Measurements from ENCODE around the gene PRAMEF15. TPM values are rescaled to one million over a fixed set of nuclear protein-coding genes. Genes with fewer than 3 reads are reported as not detected.
"Not testable (repeated sequence)": the region's sequence is repeated elsewhere in the genome, so short reads cannot be mapped to it uniquely, and the experiment has no call there.

The PRAMEF15 gene
- total RNA-seq, 4 donors from 2014 or later, result not detected

- intact Hi-C loops (cut with DNase I); H3K27me3 ChIP-seq; H3K27ac ChIP-seq; H3K9me3 ChIP-seq; H3K36me3 ChIP-seq; H3K4me3 ChIP-seq (replicated peaks in 1 of 3); H3K4me1 ChIP-seq: not testable (repeated sequence)
- peak in 5 of 6 experiments; percentile 25 to 63 (median 59) for TF ChIP-seq CTCF (IDR thresholded peaks at IDR 0.05)
- WGBS, 2 donors, result 1 to 3% methylated on average over 5 of the region's 5 CpGs
- DNase-seq, result peak; percentile 9 to 14
Measured at GRCh38 chr1:13356774-13357173, 41.4 kb downstream of the PRAMEF15 start.

- DNase-seq; H3K27ac ChIP-seq; H3K9me3 ChIP-seq; H3K36me3 ChIP-seq; H3K4me3 ChIP-seq (replicated peaks in 1 of 3); H3K27me3 ChIP-seq; intact Hi-C loops (cut with DNase I); H3K4me1 ChIP-seq: not testable (repeated sequence)
- WGBS, 2 donors, result 100% methylated on average over 1 of the region's 7 CpGs
Measured at GRCh38 chr1:13362364-13362763, 47.0 kb downstream of the PRAMEF15 start.

- intact Hi-C loops (cut with DNase I); H3K27me3 ChIP-seq; H3K27ac ChIP-seq; H3K4me3 ChIP-seq (replicated peaks in 1 of 3); H3K4me1 ChIP-seq; H3K9me3 ChIP-seq; DNase-seq; H3K36me3 ChIP-seq: not testable (repeated sequence)
- 48 to 56% methylated on average over 2 to 3 of the region's 4 CpGs for WGBS, 2 donors
Measured at GRCh38 chr1:13364928-13365327, 49.5 kb downstream of the PRAMEF15 start.

- H3K27me3 ChIP-seq; DNase-seq; H3K36me3 ChIP-seq; H3K27ac ChIP-seq; H3K4me3 ChIP-seq (replicated peaks in 1 of 3); H3K9me3 ChIP-seq; H3K4me1 ChIP-seq; intact Hi-C loops (cut with DNase I): not testable (repeated sequence)
- 92 to 96% methylated on average over 3 of the region's 3 CpGs for WGBS, 2 donors
Measured at GRCh38 chr1:13366536-13366935, 51.2 kb downstream of the PRAMEF15 start.

GRCh38 chr1:13368544-13368943 lies 53.2 kb downstream of the PRAMEF15 start:
- DNase-seq, result peak; percentile 9
- WGBS, 2 donors, result 73 to 77% methylated on average over 4 of the region's 4 CpGs
- intact Hi-C loops (cut with DNase I); H3K27ac ChIP-seq; H3K4me1 ChIP-seq; H3K9me3 ChIP-seq; H3K27me3 ChIP-seq; H3K4me3 ChIP-seq (replicated peaks in 1 of 3); H3K36me3 ChIP-seq: not testable (repeated sequence)

Small RNAs within 50 kb of the gene (small RNA-seq; reads per million reads assigned to genes)
- not detected for gene RNU6-771P

Other genes starting within 250 kb of the PRAMEF15 start
- gene PRAMEF25, start 244.8 kb upstream of the PRAMEF15 start, total RNA-seq, result not detected
- gene HNRNPCL2, start 198.7 kb upstream of the PRAMEF15 start, total RNA-seq, result not detected
- gene PRAMEF26, start 159.6 kb upstream of the PRAMEF15 start, total RNA-seq, result not detected
- not detected for gene HNRNPCL4, start 149.9 kb upstream of the PRAMEF15 start, total RNA-seq
- not detected for gene PRAMEF9, start 143.7 kb upstream of the PRAMEF15 start, total RNA-seq
- gene PRAMEF13, start 114.2 kb upstream of the PRAMEF15 start, total RNA-seq, result not detected
- gene PRAMEF18, start 89.4 kb upstream of the PRAMEF15 start, total RNA-seq, result not detected
- gene PRAMEF5, start 61.4 kb upstream of the PRAMEF15 start, total RNA-seq, result not detected
- gene PRAMEF8, start 30.4 kb upstream of the PRAMEF15 start, total RNA-seq, result not detected
- not detected for gene PRAMEF33, start 12.0 kb upstream of the PRAMEF15 start, total RNA-seq
- not detected for gene PRAMEF14, start 31.6 kb downstream of the PRAMEF15 start, total RNA-seq
- gene PRAMEF19, start 56.4 kb downstream of the PRAMEF15 start, total RNA-seq, result not detected
- not detected for gene PRAMEF17, start 74.1 kb downstream of the PRAMEF15 start, total RNA-seq
- gene PRAMEF20, start 94.9 kb downstream of the PRAMEF15 start, total RNA-seq, result not detected
- gene LRRC38, start 198.4 kb downstream of the PRAMEF15 start, total RNA-seq, result not detected

All from thyroid gland (tissue), 4 donors.